Heart left ventricle (tissue), 13 donors: ENCODE results near the gene EFCAB12.

Source experiments
- POLR2A ChIP-seq, 2 donors: fragments of 450-650 bp; IDR thresholded peaks; one replicate each; pipeline ENCODE4 v1.6.1; 2017; ENCODE audit warnings: antibody characterized with exemption in 2 of 2, mild to moderate bottlenecking in 2 of 2, moderate library complexity in 2 of 2
- TF ChIP-seq, protein P1 (sequence below), 12 donors: fragments of 200-600 bp; sonication (generic) in 4 of 12; IDR thresholded peaks; one replicate each; pipeline versions ENCODE4 v1.5.0 to v1.8.0; 2018 to 2022; ENCODE audit warnings: antibody characterized with exemption in 12 of 12, mild to moderate bottlenecking in 5 of 12
- donor health status: ischemic (EF 13 %, LVEDD 7.1; RV severe dilation, severe dysfunction).
- donor health status: DM: no; HTN: yes; CAD: no.
- donor health status: DM: no; HTN: no; CAD: no.
- donor health status: ischemic (EF 25% LVEDD 6.9; RV normal size, moderate dysfunction).
- donor health status: ischemic (EF 25% LVEDD 5.7; RV mildly dilated, moderate dysfunction).
- donor health status: ischemic (EF 35%, LVEDD 5.7; RV mildly dilated, moderate dysfunction).
- donor health status: nonischemic (EF 11% LVEDD 7.7; RV severe dilation, severe dysfunction).
- donor health status: DM: yes; HTN: yes; CAD: no.
- donor health status: PGD.
- donor health status: ischemic (EF 29% LVEDD 5.4; RV normal size, mild dysfunction).
- donor health status: nonischemic (EF 23%, LVEDD 6.1; RV moderate dilation, normal function).

DNA sequence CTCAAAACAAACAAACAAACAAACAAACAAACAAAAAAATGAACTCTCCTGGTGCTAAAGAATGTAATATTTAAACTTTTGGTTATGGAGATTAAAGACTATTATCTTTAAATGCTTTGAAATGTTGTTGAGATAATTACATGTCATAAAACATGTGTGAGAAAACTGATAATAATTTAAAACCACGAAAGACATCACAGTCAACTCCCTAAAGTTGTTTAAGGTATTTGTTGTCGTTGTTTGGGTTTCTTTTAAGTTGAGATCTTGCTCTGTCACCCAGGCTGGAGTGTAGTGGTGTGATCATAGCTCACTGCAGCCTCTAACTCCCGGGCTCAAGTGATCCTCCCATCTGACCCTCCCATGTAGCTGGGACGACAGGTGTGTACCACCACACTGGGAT, 12.0 kb downstream of the EFCAB12 start:
- TF ChIP-seq, protein P1, sequence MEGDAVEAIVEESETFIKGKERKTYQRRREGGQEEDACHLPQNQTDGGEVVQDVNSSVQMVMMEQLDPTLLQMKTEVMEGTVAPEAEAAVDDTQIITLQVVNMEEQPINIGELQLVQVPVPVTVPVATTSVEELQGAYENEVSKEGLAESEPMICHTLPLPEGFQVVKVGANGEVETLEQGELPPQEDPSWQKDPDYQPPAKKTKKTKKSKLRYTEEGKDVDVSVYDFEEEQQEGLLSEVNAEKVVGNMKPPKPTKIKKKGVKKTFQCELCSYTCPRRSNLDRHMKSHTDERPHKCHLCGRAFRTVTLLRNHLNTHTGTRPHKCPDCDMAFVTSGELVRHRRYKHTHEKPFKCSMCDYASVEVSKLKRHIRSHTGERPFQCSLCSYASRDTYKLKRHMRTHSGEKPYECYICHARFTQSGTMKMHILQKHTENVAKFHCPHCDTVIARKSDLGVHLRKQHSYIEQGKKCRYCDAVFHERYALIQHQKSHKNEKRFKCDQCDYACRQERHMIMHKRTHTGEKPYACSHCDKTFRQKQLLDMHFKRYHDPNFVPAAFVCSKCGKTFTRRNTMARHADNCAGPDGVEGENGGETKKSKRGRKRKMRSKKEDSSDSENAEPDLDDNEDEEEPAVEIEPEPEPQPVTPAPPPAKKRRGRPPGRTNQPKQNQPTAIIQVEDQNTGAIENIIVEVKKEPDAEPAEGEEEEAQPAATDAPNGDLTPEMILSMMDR (IDR thresholded peaks at IDR 0.05), result no peak
- TF ChIP-seq POLR2A (IDR thresholded peaks at IDR 0.05), result no peak
